Muscle of leg (tissue), 11 donors: ENCODE data around the gene OMD. TPM values are rescaled to one million over a fixed set of nuclear protein-coding genes. Genes with fewer than 3 reads are reported as not detected.
"Not testable (repeated sequence)": the region's sequence is repeated elsewhere in the genome, so short reads cannot be mapped to it uniquely, and the experiment has no call there.

Experiments used
- DNase-seq: peaks from one replicate; pipeline ENCODE4 v3.0.0; 2013
- H3K27ac ChIP-seq: one replicate; pipeline ENCODE4 v1.5.1; 2013; ENCODE audit warnings: mild to moderate bottlenecking, low read length, control low read depth
- H3K27me3 ChIP-seq: one replicate; pipeline ENCODE4 v1.6.1; 2013; ENCODE audit warnings: low read length; ENCODE audit not compliant: control insufficient read depth, insufficient read depth
- H3K36me3 ChIP-seq: one replicate; pipeline ENCODE4 v1.6.1; 2013; ENCODE audit warnings: low read length; ENCODE audit not compliant: control insufficient read depth, insufficient read depth
- H3K4me1 ChIP-seq: one replicate; pipeline ENCODE4 v1.6.1; 2013; ENCODE audit warnings: low read length; ENCODE audit not compliant: control insufficient read depth, insufficient read depth
- H3K4me3 ChIP-seq: one replicate; pipeline ENCODE4 v1.5.1; 2013; ENCODE audit warnings: low read length, control low read depth
- H3K9me3 ChIP-seq: replicated peaks from 2 replicates; pipeline ENCODE4 v1.6.1; 2013; ENCODE audit warnings: low read depth, low read length; ENCODE audit not compliant: control insufficient read depth
- WGBS: methylation state at CpG from one replicate; pipeline ENCODE4 v1.1.5; 2013; ENCODE audit warnings: missing lambda C conversion rate; ENCODE audit not compliant: insufficient coverage; 5-methylcytosine and 5-hydroxymethylcytosine counted together
- polyA plus RNA-seq, 8 donors: library from polyadenylated mRNA; unstranded; fragments of 120-200 nt; gene quantifications; one replicate each; pipeline versions ENCODE4 v1.2.1 to v1.2.3, GENCODE V29; 2013; ENCODE audit warnings: inconsistent platforms in 1 of 8, low replicate concordance in 1 of 8; ENCODE audit not compliant: insufficient read length in 8 of 8, insufficient read depth in 1 of 8
- total RNA-seq: library from RNA; stranded (reverse); fragments of 120-200 nt; gene quantifications from one replicate; pipeline ENCODE4 v1.2.4, GENCODE V29; 2013

The OMD gene
- total and polyA plus RNA-seq, 9 donors: 2.7 to 8.9 (median 3.9) TPM

DNA sequence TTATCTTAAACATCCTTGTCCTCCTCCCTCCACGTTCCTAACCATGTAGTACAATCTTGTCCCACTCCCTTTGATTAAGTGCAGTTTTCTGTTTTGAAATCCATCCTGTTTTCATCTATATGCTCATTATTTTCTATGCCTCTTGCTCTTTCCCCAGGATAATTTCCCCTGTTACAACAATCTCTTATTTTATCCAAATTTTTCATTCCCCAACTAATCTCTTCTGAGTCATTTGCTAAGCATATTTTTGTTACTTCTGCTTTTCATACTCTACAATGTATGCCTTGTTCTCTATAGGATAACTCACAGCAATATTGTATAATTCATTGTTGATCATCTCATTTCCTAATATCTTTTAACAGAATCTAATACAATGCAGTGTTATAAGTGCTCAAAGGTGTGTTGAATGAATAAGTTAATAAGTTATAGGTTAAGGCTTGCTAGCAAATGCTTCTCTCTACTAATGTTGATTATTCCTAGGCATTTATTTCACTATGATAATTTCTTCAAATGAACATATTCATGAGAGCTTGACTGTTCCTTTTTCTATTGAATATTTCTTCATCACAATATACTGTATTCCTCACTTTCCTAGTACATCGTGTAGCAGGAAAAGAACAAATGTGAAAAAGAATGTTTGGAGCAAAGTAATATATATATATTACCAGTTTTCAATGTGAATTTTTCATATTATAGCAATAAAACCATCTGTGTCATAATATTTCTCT, 1.5 kb downstream of the OMD start:
- Histone ChIP-seq H3K27me3 (no peaks in the 10 kb centered on the region), H3K36me3 (no peaks in the 10 kb centered on the region), H3K27ac (peak overlapping the region; percentile 81), H3K4me1 (peaks cover 15% of the 10 kb centered on the region), H3K4me3 (no peak overlapping the region), H3K9me3 (no peaks in the 10 kb centered on the region)
- WGBS: 18% methylated on average over 1 of the region's 2 CpGs
- DNase-seq: no peak

DNA sequence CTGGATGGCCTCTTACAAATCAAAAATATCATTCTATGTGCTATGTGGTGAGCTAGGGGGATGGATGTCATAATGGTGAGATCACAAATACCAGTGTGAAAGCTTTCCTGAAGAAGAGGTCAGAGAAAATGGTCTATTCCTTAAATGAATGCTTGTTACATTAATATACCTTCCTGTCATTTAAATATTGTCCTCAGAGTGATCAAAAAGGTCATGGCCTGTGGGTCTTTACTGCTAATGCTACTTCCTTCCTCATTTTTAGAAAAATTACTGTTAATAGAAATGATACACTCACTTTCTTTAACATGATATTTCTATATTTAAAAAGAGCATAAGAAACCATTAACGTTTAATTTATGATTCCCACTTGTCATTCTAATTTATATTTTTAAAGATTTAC, 9.7 kb downstream of the OMD start:
- Histone ChIP-seq H3K9me3 (peaks cover 2% of the 10 kb centered on the region), H3K4me1 (peaks cover 3% of the 10 kb centered on the region), H3K27me3 (no peaks in the 10 kb centered on the region), H3K27ac (no peak overlapping the region), H3K4me3 (no peak overlapping the region), H3K36me3 (no peaks in the 10 kb centered on the region)
- DNase-seq: no peak
- no CpG with 5 or more reads among the region's 1 CpG for WGBS

DNA sequence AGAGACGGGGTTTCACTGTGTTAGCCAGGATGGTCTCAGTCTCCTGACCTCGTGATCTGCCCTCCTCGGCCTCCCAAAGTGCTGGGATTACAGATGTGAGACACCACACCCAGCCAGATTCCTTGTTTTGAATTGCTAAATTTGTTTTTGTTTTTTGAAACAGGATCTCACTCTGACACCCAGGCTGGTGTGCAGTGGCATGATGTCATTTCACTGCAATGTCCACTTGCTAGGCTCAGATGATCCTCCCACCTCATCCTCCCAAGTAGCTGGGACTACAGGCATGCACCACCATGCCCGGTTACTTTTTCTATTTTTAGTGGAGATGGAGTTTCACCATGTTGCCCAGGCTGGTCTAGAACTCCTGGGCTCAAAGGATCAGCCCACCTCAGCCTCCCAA, 13.1 kb downstream of the OMD start:
- 48% methylated on average over 3 of the region's 4 CpGs for WGBS
- not testable (repeated sequence) for H3K27me3 ChIP-seq, H3K36me3 ChIP-seq, H3K4me3 ChIP-seq, H3K9me3 ChIP-seq
- peaks cover 12% of the 10 kb centered on the region for H3K4me1 ChIP-seq
- DNase-seq: peak; percentile 52
- peak overlapping the region; percentile 91 for H3K27ac ChIP-seq

DNA sequence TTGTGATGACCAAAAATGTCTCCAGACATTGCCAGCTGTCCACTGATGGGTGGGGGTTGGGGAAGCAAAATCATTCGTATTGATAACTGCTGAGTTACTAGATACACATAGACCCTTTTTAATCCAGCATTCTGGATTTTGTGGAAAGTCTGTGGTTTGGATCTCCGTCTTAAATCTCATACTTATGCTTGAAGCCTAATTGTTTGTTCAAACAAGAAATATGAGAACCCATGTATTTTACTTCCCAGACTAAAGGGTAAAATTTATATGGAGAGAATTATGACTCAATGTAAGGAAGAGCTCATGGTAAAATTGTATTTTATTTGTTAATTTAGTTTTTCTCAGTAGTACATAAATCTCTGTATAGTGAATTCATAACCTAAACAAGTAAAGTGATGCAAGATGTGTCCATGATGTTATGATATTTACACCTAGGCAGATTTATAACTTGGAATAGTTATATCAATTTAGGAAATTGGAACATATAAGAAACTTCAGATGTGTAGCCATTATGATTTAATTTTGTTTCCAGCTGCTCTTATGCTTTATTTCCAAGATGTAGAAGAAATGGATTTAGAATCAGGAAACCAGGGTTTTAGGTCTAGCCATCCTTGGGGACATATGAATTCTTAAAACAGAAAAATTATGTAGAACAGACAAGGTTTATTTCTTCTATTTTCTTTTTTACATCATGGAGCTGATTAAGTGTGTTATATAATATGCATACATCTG, 15.4 kb downstream of the OMD start:
- peaks cover 16% of the 10 kb centered on the region for H3K4me1 ChIP-seq
- DNase-seq: peak; percentile 92
- no peaks in the 10 kb centered on the region for H3K36me3 ChIP-seq
- no peaks in the 10 kb centered on the region for H3K27me3 ChIP-seq
- no peak overlapping the region for H3K4me3 ChIP-seq
- no CpG with 5 or more reads among the region's 2 CpGs for WGBS
- H3K27ac ChIP-seq: peak overlapping the region; percentile 91
- peaks cover 2% of the 10 kb centered on the region for H3K9me3 ChIP-seq

DNA sequence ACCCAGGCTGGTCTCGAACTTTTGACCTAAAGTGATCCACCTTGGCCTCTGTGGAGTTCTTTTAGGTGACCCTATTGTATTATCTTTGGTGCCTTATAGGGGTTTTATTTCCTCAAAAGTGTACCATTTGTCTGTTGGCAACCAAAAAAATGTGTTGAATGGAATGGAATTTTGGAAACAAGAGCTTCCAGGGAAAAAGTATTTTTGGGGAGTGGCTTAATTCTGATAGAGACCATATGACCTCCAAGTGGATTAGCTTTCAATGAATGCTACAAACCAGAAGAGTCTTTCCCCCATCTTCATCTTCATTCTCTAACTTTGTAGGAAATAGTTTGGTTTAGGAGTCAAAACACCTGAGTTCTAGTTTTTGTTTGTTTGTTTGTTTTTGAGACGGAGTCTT, 16.5 kb downstream of the OMD start:
- Histone ChIP-seq H3K4me1 (peaks cover 16% of the 10 kb centered on the region), H3K27me3 (no peaks in the 10 kb centered on the region), H3K27ac (no peak overlapping the region), H3K9me3 (peaks cover 2% of the 10 kb centered on the region), H3K4me3 (no peak overlapping the region), H3K36me3 (no peaks in the 10 kb centered on the region)
- WGBS: no CpG with 5 or more reads among the region's 2 CpGs
- no peak for DNase-seq

DNA sequence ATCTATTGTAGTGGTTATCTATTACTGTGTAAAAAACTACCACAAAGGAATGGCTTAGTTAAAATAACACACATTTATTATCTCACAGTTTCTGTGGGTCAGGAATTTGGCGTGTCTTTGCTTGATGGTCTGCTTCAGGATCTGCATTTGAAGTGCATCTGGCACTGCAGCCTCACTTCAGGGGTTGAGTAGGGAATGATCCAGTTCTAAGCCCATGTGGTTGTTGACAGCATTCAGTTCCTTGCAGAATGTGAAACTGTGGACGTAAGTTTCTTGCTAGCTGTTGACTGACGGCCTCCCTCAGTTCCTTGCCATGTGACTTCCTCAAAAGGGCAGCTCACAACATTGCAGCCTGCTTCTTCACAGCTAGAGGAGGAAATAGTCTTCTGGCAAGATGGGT, 17.8 kb downstream of the OMD start:
- Histone ChIP-seq H3K4me3 (no peak overlapping the region), H3K27ac (peak overlapping the region; percentile 76), H3K9me3 (no peaks in the 10 kb centered on the region), H3K4me1 (peaks cover 16% of the 10 kb centered on the region), H3K36me3 (no peaks in the 10 kb centered on the region), H3K27me3 (no peaks in the 10 kb centered on the region)
- 28% methylated on average over 2 of the region's 3 CpGs for WGBS
- DNase-seq: peak; percentile 80

DNA sequence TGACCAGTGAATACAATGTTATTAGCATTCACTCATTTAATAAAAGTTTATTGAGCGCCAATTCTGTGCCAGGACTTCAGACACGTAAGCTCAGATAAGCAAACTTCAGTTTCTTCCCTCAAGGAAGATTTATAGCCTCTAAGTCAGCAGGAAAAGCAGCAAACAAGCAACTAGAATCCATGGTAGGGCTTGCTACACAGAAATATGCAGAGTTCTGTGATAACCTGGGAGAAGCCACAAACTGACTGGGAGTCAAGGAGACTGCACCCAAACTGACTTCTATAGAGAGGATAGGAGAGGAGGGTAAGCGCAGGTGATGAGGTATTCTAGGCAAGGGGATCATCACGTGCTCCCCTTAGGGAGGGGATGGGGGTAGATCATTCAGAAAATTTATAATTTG, 18.5 kb downstream of the OMD start:
- no peak for DNase-seq

DNA sequence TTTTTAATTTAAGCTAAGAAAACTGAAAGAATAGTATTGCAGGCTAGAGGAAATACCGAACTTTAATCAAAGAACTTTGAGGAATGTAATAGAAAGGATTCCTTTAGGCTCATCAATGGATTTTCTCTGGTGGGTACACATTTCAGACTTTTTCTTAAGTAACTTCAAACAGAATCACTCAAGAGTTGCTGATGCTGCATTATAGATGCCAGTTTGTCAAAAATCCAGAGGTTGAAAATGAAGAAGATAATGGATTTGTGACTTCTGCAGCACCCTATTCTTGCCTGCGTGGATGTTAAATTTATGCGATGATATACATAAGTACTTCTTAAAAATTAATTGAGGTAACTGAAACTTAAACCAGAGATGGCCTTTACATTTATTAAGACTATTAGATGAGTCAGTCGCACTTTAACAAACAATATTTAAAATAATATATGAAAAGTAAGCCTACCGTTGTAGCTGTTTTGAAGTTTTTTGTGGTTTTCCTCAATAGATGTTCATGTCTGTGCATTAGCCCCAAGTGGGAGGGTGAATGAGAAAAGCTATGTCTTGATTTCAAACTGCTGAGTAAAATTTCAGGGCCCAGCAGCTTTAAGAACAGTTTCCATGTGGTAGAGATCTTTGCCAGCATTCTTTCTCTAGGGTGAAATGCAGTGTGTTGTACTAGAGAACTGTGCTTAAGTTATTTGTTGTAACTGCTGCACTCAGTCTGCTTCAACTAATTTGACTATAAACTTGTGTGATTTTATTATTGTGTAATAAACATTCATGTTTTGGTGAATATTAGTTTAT, 20.0 kb downstream of the OMD start, which contains the start of gene OGN:
TSS of gene OGN (minus strand) at position 537 of the 795 bp plus-strand sequence. CDS start 1,171 bp downstream, outside the sequence.
- DNase-seq: peak; percentile 98
- H3K4me3 ChIP-seq: peak within 1 kb of the TSS; percentile 48
- no peaks in the 10 kb centered on the region for H3K27me3 ChIP-seq
- no peaks in the 10 kb centered on the region for H3K36me3 ChIP-seq
- peak within 1 kb of the TSS; percentile 89 for H3K27ac ChIP-seq
- peaks cover 13% of the 10 kb centered on the region for H3K4me1 ChIP-seq
- no CpG with 5 or more reads among the region's 5 CpGs for WGBS
- no peaks in the 10 kb centered on the region for H3K9me3 ChIP-seq

More for the DNA sequence above, 18.5 kb downstream of the OMD start:
- Histone ChIP-seq H3K36me3 (no peaks in the 10 kb centered on the region), H3K9me3 (no peaks in the 10 kb centered on the region), H3K27me3 (no peaks in the 10 kb centered on the region), H3K27ac (peak overlapping the region; percentile 76), H3K4me1 (peaks cover 16% of the 10 kb centered on the region), H3K4me3 (no peak overlapping the region)
- WGBS: 40% methylated on average over 2 of the region's 4 CpGs

DNA sequence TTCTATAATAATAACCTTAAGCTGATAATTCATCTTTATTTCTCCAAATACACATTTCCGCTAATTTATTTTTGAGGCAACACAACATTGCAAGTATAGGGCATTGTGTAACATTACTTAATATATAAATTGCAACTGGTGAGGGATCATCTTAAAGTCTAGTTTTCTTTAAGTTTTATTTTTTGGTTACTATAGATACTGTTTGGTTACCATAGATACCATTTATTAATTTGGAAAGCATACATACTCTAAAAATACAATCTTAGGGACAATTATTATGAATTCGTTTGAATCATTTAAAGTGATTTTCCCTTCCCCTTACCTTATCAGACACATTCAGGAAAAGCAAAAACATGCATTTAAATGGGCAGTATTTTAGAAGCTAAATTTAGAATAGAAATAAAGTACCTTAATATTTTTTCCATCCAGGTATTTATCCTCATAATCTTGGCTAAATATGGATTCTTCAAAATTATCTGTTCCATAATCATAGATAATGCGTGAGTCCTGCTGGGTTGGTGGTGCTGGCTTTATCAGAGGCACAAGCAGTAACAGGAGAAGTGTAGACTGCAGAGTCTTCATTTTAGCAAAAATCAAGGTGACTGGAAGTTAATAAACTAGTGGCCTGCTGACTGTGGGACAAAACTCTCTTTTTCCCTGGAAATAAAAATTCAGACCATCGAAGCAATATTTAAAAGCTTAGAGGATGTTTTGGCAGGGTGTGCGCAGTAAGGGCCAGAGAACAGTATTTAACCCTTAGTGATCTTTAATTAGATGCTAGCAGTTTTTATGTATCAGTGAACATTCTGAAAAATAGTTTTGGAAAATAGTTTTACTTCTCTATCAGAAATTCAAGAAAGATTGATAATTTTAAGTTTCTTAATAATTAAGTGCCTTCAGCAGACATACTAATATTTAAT, 21.2 kb downstream of the OMD start:
- H3K27me3 ChIP-seq: no peaks in the 10 kb centered on the region
- H3K9me3 ChIP-seq: no peaks in the 10 kb centered on the region
- WGBS: no CpG with 5 or more reads among the region's 5 CpGs
- peak overlapping the region; percentile 89 for H3K27ac ChIP-seq
- peaks cover 11% of the 10 kb centered on the region for H3K4me1 ChIP-seq
- DNase-seq: peak; percentile 85
- H3K4me3 ChIP-seq: peak overlapping the region; percentile 48
- peaks cover 5% of the 10 kb centered on the region for H3K36me3 ChIP-seq
